ENCODE data around the gene LENG1.

Gene LENG1

GRCh38 chr19:54133312-54133956, 26.1 kb downstream of the LENG1 start:
- Histone ChIP-seq H3K4me1 (peaks cover 7% of the 10 kb centered on the region), H3K27ac (no peak overlapping the region), H2AFZ (no peak overlapping the region), H3K4me2 (ENCODE audit: low read length) (no peak overlapping the region), H3K27me3 (ENCODE audit: control insufficient read depth, insufficient read depth, low read length) (no peaks in the 10 kb centered on the region), H3K79me2 (no peaks in the 10 kb centered on the region), H3K9ac (no peak overlapping the region), H3K4me3 (ENCODE audit: low read depth, low read length) (no peak overlapping the region), H3K36me3 (ENCODE audit: control insufficient read depth, insufficient read depth, low read length) (no peaks in the 10 kb centered on the region), H3K9me3 (ENCODE audit: control insufficient read depth, low read length) (no peaks in the 10 kb centered on the region)
- TF ChIP-seq, protein P1, sequence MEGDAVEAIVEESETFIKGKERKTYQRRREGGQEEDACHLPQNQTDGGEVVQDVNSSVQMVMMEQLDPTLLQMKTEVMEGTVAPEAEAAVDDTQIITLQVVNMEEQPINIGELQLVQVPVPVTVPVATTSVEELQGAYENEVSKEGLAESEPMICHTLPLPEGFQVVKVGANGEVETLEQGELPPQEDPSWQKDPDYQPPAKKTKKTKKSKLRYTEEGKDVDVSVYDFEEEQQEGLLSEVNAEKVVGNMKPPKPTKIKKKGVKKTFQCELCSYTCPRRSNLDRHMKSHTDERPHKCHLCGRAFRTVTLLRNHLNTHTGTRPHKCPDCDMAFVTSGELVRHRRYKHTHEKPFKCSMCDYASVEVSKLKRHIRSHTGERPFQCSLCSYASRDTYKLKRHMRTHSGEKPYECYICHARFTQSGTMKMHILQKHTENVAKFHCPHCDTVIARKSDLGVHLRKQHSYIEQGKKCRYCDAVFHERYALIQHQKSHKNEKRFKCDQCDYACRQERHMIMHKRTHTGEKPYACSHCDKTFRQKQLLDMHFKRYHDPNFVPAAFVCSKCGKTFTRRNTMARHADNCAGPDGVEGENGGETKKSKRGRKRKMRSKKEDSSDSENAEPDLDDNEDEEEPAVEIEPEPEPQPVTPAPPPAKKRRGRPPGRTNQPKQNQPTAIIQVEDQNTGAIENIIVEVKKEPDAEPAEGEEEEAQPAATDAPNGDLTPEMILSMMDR (IDR thresholded peaks at IDR 0.05), result no peak

GRCh38 chr19:54129617-54129996, 29.9 kb downstream of the LENG1 start:
- H3K9me3 ChIP-seq (ENCODE audit: control insufficient read depth, low read length), result no peaks in the 10 kb centered on the region
- no peaks in the 10 kb centered on the region for H3K36me3 ChIP-seq (ENCODE audit: control insufficient read depth, insufficient read depth, low read length)
- no peak overlapping the region for H2AFZ ChIP-seq
- TF ChIP-seq, protein P1 (IDR thresholded peaks at IDR 0.05), result no peak
- no peak overlapping the region for H3K27ac ChIP-seq
- no peak overlapping the region for H3K4me3 ChIP-seq (ENCODE audit: low read depth, low read length)
- no peaks in the 10 kb centered on the region for H3K4me1 ChIP-seq
- H3K9ac ChIP-seq, result no peak overlapping the region
- no peaks in the 10 kb centered on the region for H3K79me2 ChIP-seq
- no peaks in the 10 kb centered on the region for H3K27me3 ChIP-seq (ENCODE audit: control insufficient read depth, insufficient read depth, low read length)
- no peak overlapping the region for H3K4me2 ChIP-seq (ENCODE audit: low read length)

GRCh38 chr19:54128796-54129616, 30.5 kb downstream of the LENG1 start:
- Histone ChIP-seq H3K4me2 (ENCODE audit: low read length) (no peak overlapping the region), H3K9ac (no peak overlapping the region), H3K79me2 (no peaks in the 10 kb centered on the region), H2AFZ (no peak overlapping the region), H3K9me3 (ENCODE audit: control insufficient read depth, low read length) (no peaks in the 10 kb centered on the region), H3K36me3 (ENCODE audit: control insufficient read depth, insufficient read depth, low read length) (no peaks in the 10 kb centered on the region), H3K4me1 (no peaks in the 10 kb centered on the region), H3K27ac (no peak overlapping the region), H3K4me3 (ENCODE audit: low read depth, low read length) (no peak overlapping the region), H3K27me3 (ENCODE audit: control insufficient read depth, insufficient read depth, low read length) (no peaks in the 10 kb centered on the region)
- TF ChIP-seq, protein P1 (IDR thresholded peaks at IDR 0.05), result no peak

GRCh38 chr19:54128441-54128725, 31.1 kb downstream of the LENG1 start:
- H3K27me3 ChIP-seq (ENCODE audit: control insufficient read depth, insufficient read depth, low read length), result no peaks in the 10 kb centered on the region
- H3K36me3 ChIP-seq (ENCODE audit: control insufficient read depth, insufficient read depth, low read length), result no peaks in the 10 kb centered on the region
- H3K79me2 ChIP-seq, result no peaks in the 10 kb centered on the region
- no peaks in the 10 kb centered on the region for H3K9me3 ChIP-seq (ENCODE audit: control insufficient read depth, low read length)
- H3K4me2 ChIP-seq (ENCODE audit: low read length), result no peak overlapping the region
- TF ChIP-seq, protein P1 (IDR thresholded peaks at IDR 0.05), result no peak
- no peak overlapping the region for H3K4me3 ChIP-seq (ENCODE audit: low read depth, low read length)
- H3K9ac ChIP-seq, result no peak overlapping the region
- H3K27ac ChIP-seq, result no peak overlapping the region
- H3K4me1 ChIP-seq, result no peaks in the 10 kb centered on the region
- no peak overlapping the region for H2AFZ ChIP-seq
